AG04450 (cell line): ENCODE results near the gene HBZ. TPM values are rescaled to one million over a fixed set of nuclear protein-coding genes. Genes with fewer than 3 reads are reported as not detected.
A peak's percentile ranks its signal among the peaks of the same experiment; 100 is the strongest.

Experiments
- CTCF ChIA-PET: fragments of 300-600, 350-600 bp; formaldehyde crosslinking; extraction: SDS; loops from one replicate; lab custom pipeline; 2022; ENCODE audit warnings: antibody characterized with exemption, inconsistent platforms; lab: Charles Lee
- POLR2A ChIA-PET: fragments of 350-600 bp; formaldehyde crosslinking; extraction: SDS; loops from one replicate; lab custom pipeline; 2021; ENCODE audit warnings: antibody characterized with exemption, inconsistent platforms; lab: Yijun Ruan, JAX
- DNase-seq: peaks from one replicate; pipeline ENCODE4 v3.0.0-alpha.2; 2011; ENCODE audit warnings: low read depth, low spot score
- H3K27ac ChIP-seq: one replicate; pipeline ENCODE4 v1.5.1; 2012; ENCODE audit warnings: low read depth, low read length, control low read depth
- H3K27me3 ChIP-seq: one replicate; pipeline ENCODE4 v1.6.0; 2012; ENCODE audit warnings: low read length; ENCODE audit not compliant: control insufficient read depth, insufficient read depth
- H3K4me3 ChIP-seq: 2 replicates; pipeline ENCODE4 v1.5.1; 2011; ENCODE audit warnings: mild to moderate bottlenecking, low read depth, low read length, control low read depth
- H3K9me3 ChIP-seq: 2 replicates; pipeline ENCODE4 v1.5.1; 2012; ENCODE audit warnings: low read length; ENCODE audit not compliant: control insufficient read depth, insufficient read depth
- CTCF ChIP-seq: IDR thresholded peaks from 2 replicates; pipeline ENCODE4 v1.5.1; 2011; ENCODE audit warnings: low read depth, low read length, control low read depth, inconsistent platforms
- polyA plus RNA-seq: library from polyadenylated mRNA; depleted of rRNA; stranded (reverse); fragments of >200 nt; gene quantifications from 2 replicates; pipeline ENCODE4 v1.2.3, GENCODE V29; 2011

Gene HBZ
- polyA plus RNA-seq, 1 experiment: not detected

GRCh38 chr16:178668-179015 is 26.2 kb downstream of the HBZ start:
- no peak for TF ChIP-seq CTCF
- ChIA-PET POLR2A (no interaction called here), CTCF (interaction anchor here (0.9 kb wide), 1 partner anchor 72 kb away, joined by 4 read pairs; no protein-coding TSS in a partner anchor)
- H3K9me3 ChIP-seq: no peaks in the 10 kb centered on the region
- DNase-seq: no peak
- H3K4me3 ChIP-seq: no peak overlapping the region
- H3K27me3 ChIP-seq: peaks cover 41% of the 10 kb centered on the region
- no peak overlapping the region for H3K27ac ChIP-seq

GRCh38 chr16:179211-180092 is 27.0 kb downstream of the HBZ start:
- ChIA-PET POLR2A (no interaction called here), CTCF (interaction anchor here (0.9 to 4.0 kb wide), 5 partner anchors 62 to 114 kb away, joined by 3 to 89 read pairs (median 5); no protein-coding TSS in a partner anchor)
- TF ChIP-seq CTCF: no peak
- no peaks in the 10 kb centered on the region for H3K9me3 ChIP-seq
- H3K4me3 ChIP-seq: no peak overlapping the region
- no peak for DNase-seq
- H3K27ac ChIP-seq: no peak overlapping the region
- peaks cover 38% of the 10 kb centered on the region for H3K27me3 ChIP-seq

GRCh38 chr16:180101-180675 is 27.7 kb downstream of the HBZ start, which contains the start of gene HBQ1:
TSS of gene HBQ1 (plus strand) at chr16:180459. CDS start at chr16:180487, 28 bp downstream.
- H3K4me3 ChIP-seq: peak within 1 kb of the TSS; percentile 50
- peak; percentile 13; the same call in 1 of the 2 replicates for TF ChIP-seq CTCF
- no peaks in the 10 kb centered on the region for H3K9me3 ChIP-seq
- no peak for DNase-seq
- peaks cover 31% of the 10 kb centered on the region for H3K27me3 ChIP-seq
- H3K27ac ChIP-seq: no peak within 1 kb of the TSS
- ChIA-PET POLR2A (interaction anchor here (1.1 kb wide), 1 partner anchor 73 kb away, joined by 5 read pairs; no protein-coding TSS in a partner anchor), CTCF (interaction anchor here (0.5 to 4.0 kb wide), 11 partner anchors 12 to 127 kb away, joined by 3 to 89 read pairs (median 4); partner anchors contain the start of genes POLR3K and SNRNP25)

- POLR2A ChIA-PET: interaction anchor here (0.8 to 1.1 kb wide), 2 partner anchors 24 to 74 kb away, joined by 5 read pairs; no protein-coding TSS in a partner anchor
- Histone ChIP-seq H3K9me3 (no peaks in the 10 kb centered on the region), H3K27me3 (peaks cover 25% of the 10 kb centered on the region), H3K27ac (no peak overlapping the region), H3K4me3 (peak overlapping the region; percentile 50)
- DNase-seq: no peak
- TF ChIP-seq CTCF: peak; percentile 5; the same call in 1 of the 2 replicates
- CTCF ChIA-PET: interaction anchor here (0.5 to 4.0 kb wide), 24 partner anchors 10 to 181 kb away, joined by 3 to 89 read pairs (median 4); partner anchors contain the start of genes POLR3K and SNRNP25
Measured at GRCh38 chr16:180681-181564, 28.5 kb downstream of the HBZ start.
